Calu3 (cell line): Measurements from ENCODE around the gene PVR. TPM values are rescaled to one million over a fixed set of nuclear protein-coding genes. Genes with fewer than 3 reads are reported as not detected.

Experiments used
- BruUV-seq: library from RNA; stranded (reverse); fragments of 400-500 nt; replicated peaks from 2 replicates; lab custom pipeline; 2021; lab: Mats Ljungman, UMichigan
- CTCF ChIA-PET: fragments of 300-600 bp; sonication (Branson Sonifier 250); formaldehyde crosslinking; loops from one replicate; lab custom pipeline; 2022; ENCODE audit warnings: antibody characterized with exemption; lab: Charles Lee
- DNase-seq: peaks from one replicate; pipeline ENCODE4 v3.0.0; 2022
- H3K27ac Mint-ChIP-seq: one replicate; pipeline ENCODE4 v1.8.0; 2022; ENCODE audit warnings: mixed read lengths; ENCODE audit not compliant: unreplicated experiment
- H3K27me3 Mint-ChIP-seq: one replicate; pipeline ENCODE4 v1.8.0; 2022; ENCODE audit warnings: mixed read lengths; ENCODE audit not compliant: unreplicated experiment
- H3K36me3 Mint-ChIP-seq: one replicate; pipeline ENCODE4 v1.8.0; 2022; ENCODE audit warnings: mild to moderate bottlenecking, moderate library complexity, mixed read lengths; ENCODE audit not compliant: insufficient read depth, unreplicated experiment
- H3K4me1 Mint-ChIP-seq: one replicate; pipeline ENCODE4 v1.8.0; 2022; ENCODE audit warnings: mild to moderate bottlenecking, low read depth, mixed read lengths; ENCODE audit not compliant: unreplicated experiment
- H3K4me3 Mint-ChIP-seq: one replicate; pipeline ENCODE4 v1.8.0; 2022; ENCODE audit warnings: mild to moderate bottlenecking, low read depth, moderate library complexity, mixed read lengths; ENCODE audit not compliant: unreplicated experiment
- H3K9me3 Mint-ChIP-seq: one replicate; pipeline ENCODE4 v1.8.0; 2022; ENCODE audit warnings: low read depth, mixed read lengths; ENCODE audit not compliant: unreplicated experiment
- CTCF ChIP-seq: fragments of 200-600 bp; IDR thresholded peaks from one replicate; pipeline ENCODE4 v1.8.0; 2022; ENCODE audit warnings: antibody characterized with exemption; ENCODE audit not compliant: unreplicated experiment
- intact Hi-C: fragments of 100-400 bp; cut with micrococcal nuclease; formaldehyde crosslinking; loops from one replicate; pipeline ENCODE4 v1.10.0; 2022; ENCODE audit not compliant: unreplicated experiment
- total RNA-seq: library from RNA; stranded (reverse); gene quantifications from 2 replicates; pipeline ENCODE4 v1.2.3, GENCODE V29; 2022

The PVR gene
- total RNA-seq, 1 experiment from 2014 or later, result 215 TPM

- no peaks in the 10 kb centered on the region for H3K27me3 Mint-ChIP-seq
- TF ChIP-seq CTCF, result no peak
- DNase-seq, result no peak
- no TSS peak for BruUV-seq
- no peaks in the 10 kb centered on the region for H3K9me3 Mint-ChIP-seq
- H3K4me3 Mint-ChIP-seq, result peak overlapping the region; percentile 91
- CTCF ChIA-PET, result interaction anchor here (0.5 to 3.1 kb wide), 2 partner anchors 25 to 53 kb away, joined by 4 to 12 read pairs; no protein-coding TSS in a partner anchor
- peak overlapping the region; percentile 71 for H3K27ac Mint-ChIP-seq
- H3K4me1 Mint-ChIP-seq, result peaks cover 70% of the 10 kb centered on the region
- intact Hi-C loops, result no loop called here
- H3K36me3 Mint-ChIP-seq, result peaks cover 53% of the 10 kb centered on the region
Observed at GRCh38 chr19:44641501-44642265, 2.0 kb upstream of the PVR start.

GRCh38 chr19:44642377-44642776 lies 1.3 kb upstream of the PVR start:
- Mint-ChIP-seq H3K27ac (peak overlapping the region; percentile 62), H3K36me3 (peaks cover 59% of the 10 kb centered on the region), H3K9me3 (no peaks in the 10 kb centered on the region), H3K27me3 (no peaks in the 10 kb centered on the region), H3K4me1 (peaks cover 70% of the 10 kb centered on the region), H3K4me3 (peak overlapping the region; percentile 91)
- TF ChIP-seq CTCF, result no peak
- intact Hi-C loops, result no loop called here
- DNase-seq, result no peak
- no TSS peak for BruUV-seq
- CTCF ChIA-PET, result interaction anchor here (0.7 to 3.1 kb wide), 2 partner anchors 15 to 54 kb away, joined by 3 to 12 read pairs; no protein-coding TSS in a partner anchor

GRCh38 chr19:44644402-44645016 lies 799 bp downstream of the PVR start:
- Mint-ChIP-seq H3K4me1 (peaks cover 67% of the 10 kb centered on the region), H3K36me3 (peaks cover 66% of the 10 kb centered on the region), H3K27me3 (no peaks in the 10 kb centered on the region), H3K27ac (peak overlapping the region; percentile 62), H3K4me3 (peak overlapping the region; percentile 91), H3K9me3 (no peaks in the 10 kb centered on the region)
- peak; percentile 73 for DNase-seq
- intact Hi-C loops, result loop anchor here (2.0 kb wide), 1 partner anchor 56 kb away; no protein-coding TSS in a partner anchor
- no TSS peak for BruUV-seq
- CTCF ChIA-PET, result interaction anchor here (0.6 to 3.1 kb wide), 11 partner anchors 10 to 748 kb away, joined by 3 to 12 read pairs (median 5); no protein-coding TSS in a partner anchor
- TF ChIP-seq CTCF, result no peak

GRCh38 chr19:44645407-44646048 lies 1.8 kb downstream of the PVR start:
- no TSS peak for BruUV-seq
- peaks cover 65% of the 10 kb centered on the region for H3K4me1 Mint-ChIP-seq
- CTCF ChIA-PET, result interaction anchor here (0.6 to 1.3 kb wide), 4 partner anchors 9 to 200 kb away, joined by 3 to 5 read pairs (median 4); no protein-coding TSS in a partner anchor
- intact Hi-C loops, result loop anchor here (2.0 kb wide), 1 partner anchor 57 kb away; no protein-coding TSS in a partner anchor
- peaks cover 72% of the 10 kb centered on the region for H3K36me3 Mint-ChIP-seq
- H3K9me3 Mint-ChIP-seq, result no peaks in the 10 kb centered on the region
- peak overlapping the region; percentile 84 for H3K27ac Mint-ChIP-seq
- no peaks in the 10 kb centered on the region for H3K27me3 Mint-ChIP-seq
- no peak for DNase-seq
- H3K4me3 Mint-ChIP-seq, result peak overlapping the region; percentile 91
- TF ChIP-seq CTCF, result no peak
